ENCODE results near the gene NTMT2. TPM values are rescaled to one million over a fixed set of nuclear protein-coding genes. Genes with fewer than 3 reads are reported as not detected.

NTMT2 gene
- total RNA-seq, 2 donors from 2014 or later, result 1.2 TPM; not detected in 1

- Histone ChIP-seq H3K9ac (ENCODE audit: extremely low read depth, low read length, poor library complexity, severe bottlenecking) (no peak overlapping the region), H3K9me3 (ENCODE audit: control insufficient read depth, low read length) (no peaks in the 10 kb centered on the region), H3K27ac (ENCODE audit: low read depth, low read length) (no peak overlapping the region), H3K4me1 (ENCODE audit: control insufficient read depth, insufficient read depth, low read length) (no peaks in the 10 kb centered on the region), H3K36me3 (ENCODE audit: control insufficient read depth, insufficient read depth, low read length) (no peaks in the 10 kb centered on the region), H3K27me3 (ENCODE audit: control insufficient read depth, insufficient read depth, low read length, poor library complexity, severe bottlenecking) (no peaks in the 10 kb centered on the region), H3K4me3 (ENCODE audit: low read length) (no peak overlapping the region)
- 90 to 95% methylated on average over 6 of the region's 6 CpGs for WGBS, 2 experiments (ENCODE audit: insufficient coverage in 1 of 2, insufficient read length in 1 of 2)
- Mint-ChIP-seq H3K4me1 (no peaks in the 10 kb centered on the region), H3K36me3 (ENCODE audit: low read depth) (no peaks in the 10 kb centered on the region), H3K4me3 (no peak overlapping the region), H3K9me3 (no peaks in the 10 kb centered on the region), H3K27me3 (ENCODE audit: insufficient read depth) (no peaks in the 10 kb centered on the region), H3K27ac (no peak overlapping the region)
- TF ChIP-seq, protein P1, sequence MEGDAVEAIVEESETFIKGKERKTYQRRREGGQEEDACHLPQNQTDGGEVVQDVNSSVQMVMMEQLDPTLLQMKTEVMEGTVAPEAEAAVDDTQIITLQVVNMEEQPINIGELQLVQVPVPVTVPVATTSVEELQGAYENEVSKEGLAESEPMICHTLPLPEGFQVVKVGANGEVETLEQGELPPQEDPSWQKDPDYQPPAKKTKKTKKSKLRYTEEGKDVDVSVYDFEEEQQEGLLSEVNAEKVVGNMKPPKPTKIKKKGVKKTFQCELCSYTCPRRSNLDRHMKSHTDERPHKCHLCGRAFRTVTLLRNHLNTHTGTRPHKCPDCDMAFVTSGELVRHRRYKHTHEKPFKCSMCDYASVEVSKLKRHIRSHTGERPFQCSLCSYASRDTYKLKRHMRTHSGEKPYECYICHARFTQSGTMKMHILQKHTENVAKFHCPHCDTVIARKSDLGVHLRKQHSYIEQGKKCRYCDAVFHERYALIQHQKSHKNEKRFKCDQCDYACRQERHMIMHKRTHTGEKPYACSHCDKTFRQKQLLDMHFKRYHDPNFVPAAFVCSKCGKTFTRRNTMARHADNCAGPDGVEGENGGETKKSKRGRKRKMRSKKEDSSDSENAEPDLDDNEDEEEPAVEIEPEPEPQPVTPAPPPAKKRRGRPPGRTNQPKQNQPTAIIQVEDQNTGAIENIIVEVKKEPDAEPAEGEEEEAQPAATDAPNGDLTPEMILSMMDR (conservative IDR thresholded peaks at IDR 0.05), result no peak
- DNase-seq, result no peak
Measured at GRCh38 chr1:170134521-170134920, 11.2 kb upstream of the NTMT2 start.

DNA sequence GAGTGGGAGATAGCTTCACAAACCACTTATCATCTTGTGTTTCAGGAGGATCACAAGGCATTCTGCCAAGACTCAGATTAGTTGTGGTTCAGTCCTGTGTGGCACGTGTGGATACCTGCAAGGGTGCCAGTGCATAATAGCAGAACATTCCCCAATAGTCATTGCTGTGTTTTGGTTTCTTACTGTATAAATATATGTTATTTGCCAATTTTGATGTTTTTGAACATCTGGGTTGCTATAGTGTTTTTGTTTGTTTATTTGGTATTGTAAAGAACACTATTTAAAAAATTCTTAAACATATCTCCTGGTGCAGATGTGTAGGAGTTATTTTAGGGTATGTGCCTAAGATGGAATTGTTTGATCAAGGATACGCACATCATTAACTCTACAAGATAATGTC lies 5.4 kb upstream of the NTMT2 start:
- WGBS, 2 experiments (ENCODE audit: insufficient coverage in 1 of 2, insufficient read length in 1 of 2), result 71 to 100% methylated on average over 1 to 2 of the region's 2 CpGs

DNA sequence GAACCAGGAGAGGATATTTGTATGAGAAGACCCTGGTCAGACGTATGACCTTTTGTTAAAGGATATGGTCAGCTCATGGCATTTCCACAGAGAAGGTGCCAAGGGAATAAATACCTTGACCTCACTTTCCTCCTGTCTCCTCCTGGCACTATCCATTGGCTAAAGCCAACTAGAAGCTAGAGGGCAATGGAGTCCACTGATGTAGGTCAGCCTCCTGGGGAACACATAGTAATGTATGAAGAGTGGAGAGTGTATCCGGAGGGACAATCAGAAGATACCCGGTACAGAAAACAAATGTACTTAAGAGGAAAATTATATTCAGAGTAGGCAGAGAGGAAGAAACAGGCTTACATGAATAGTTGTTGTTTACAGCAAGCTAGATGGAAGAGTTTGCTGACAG lies 698 bp upstream of the NTMT2 start:
- Histone ChIP-seq H3K9me3 (ENCODE audit: control insufficient read depth, low read length) (no peaks in the 10 kb centered on the region), H3K4me3 (ENCODE audit: low read length) (no peak overlapping the region), H3K27ac (ENCODE audit: low read depth, low read length) (no peak overlapping the region), H3K27me3 (ENCODE audit: control insufficient read depth, insufficient read depth, low read length, poor library complexity, severe bottlenecking) (no peaks in the 10 kb centered on the region), H3K36me3 (ENCODE audit: control insufficient read depth, insufficient read depth, low read length) (no peaks in the 10 kb centered on the region), H3K4me1 (ENCODE audit: control insufficient read depth, insufficient read depth, low read length) (peaks cover 12% of the 10 kb centered on the region), H3K9ac (ENCODE audit: extremely low read depth, low read length, poor library complexity, severe bottlenecking) (no peak overlapping the region)
- no peak overlapping the region for H3K4me3 Mint-ChIP-seq
- peaks cover 3% of the 10 kb centered on the region for H3K9me3 Mint-ChIP-seq
- peaks cover 3% of the 10 kb centered on the region for H3K27me3 Mint-ChIP-seq (ENCODE audit: insufficient read depth)
- no peaks in the 10 kb centered on the region for H3K36me3 Mint-ChIP-seq (ENCODE audit: low read depth)
- TF ChIP-seq, protein P1 (conservative IDR thresholded peaks at IDR 0.05), result no peak
- 80 to 84% methylated on average over 1 to 3 of the region's 3 CpGs for WGBS, 2 experiments (ENCODE audit: insufficient coverage in 1 of 2, insufficient read length in 1 of 2)
- H3K27ac Mint-ChIP-seq, result no peak overlapping the region
- no peak for DNase-seq
- peaks cover 22% of the 10 kb centered on the region for H3K4me1 Mint-ChIP-seq

More for the DNA sequence above, 5.4 kb upstream of the NTMT2 start:
- DNase-seq, result no peak
- Mint-ChIP-seq H3K4me1 (peaks cover 4% of the 10 kb centered on the region), H3K36me3 (ENCODE audit: low read depth) (no peaks in the 10 kb centered on the region), H3K27me3 (ENCODE audit: insufficient read depth) (peaks cover 3% of the 10 kb centered on the region), H3K4me3 (no peak overlapping the region), H3K27ac (no peak overlapping the region), H3K9me3 (peaks cover 3% of the 10 kb centered on the region)
- Histone ChIP-seq H3K27me3 (ENCODE audit: control insufficient read depth, insufficient read depth, low read length, poor library complexity, severe bottlenecking) (no peaks in the 10 kb centered on the region), H3K9me3 (ENCODE audit: control insufficient read depth, low read length) (no peaks in the 10 kb centered on the region), H3K4me1 (ENCODE audit: control insufficient read depth, insufficient read depth, low read length) (peaks cover 1% of the 10 kb centered on the region), H3K36me3 (ENCODE audit: control insufficient read depth, insufficient read depth, low read length) (no peaks in the 10 kb centered on the region), H3K9ac (ENCODE audit: extremely low read depth, low read length, poor library complexity, severe bottlenecking) (no peak overlapping the region), H3K4me3 (ENCODE audit: low read length) (no peak overlapping the region), H3K27ac (ENCODE audit: low read depth, low read length) (no peak overlapping the region)
- TF ChIP-seq, protein P1 (conservative IDR thresholded peaks at IDR 0.05), result no peak
